Measurements from ENCODE around the gene HIP1. TPM values are rescaled to one million over a fixed set of nuclear protein-coding genes. Genes with fewer than 3 reads are reported as not detected.
"Not testable (repeated sequence)": the region's sequence is repeated elsewhere in the genome, so short reads cannot be mapped to it uniquely, and the experiment has no call there.

HIP1 gene
- total RNA-seq, 2 experiments from 2014 or later, result 2.2 to 2.8 TPM

DNA sequence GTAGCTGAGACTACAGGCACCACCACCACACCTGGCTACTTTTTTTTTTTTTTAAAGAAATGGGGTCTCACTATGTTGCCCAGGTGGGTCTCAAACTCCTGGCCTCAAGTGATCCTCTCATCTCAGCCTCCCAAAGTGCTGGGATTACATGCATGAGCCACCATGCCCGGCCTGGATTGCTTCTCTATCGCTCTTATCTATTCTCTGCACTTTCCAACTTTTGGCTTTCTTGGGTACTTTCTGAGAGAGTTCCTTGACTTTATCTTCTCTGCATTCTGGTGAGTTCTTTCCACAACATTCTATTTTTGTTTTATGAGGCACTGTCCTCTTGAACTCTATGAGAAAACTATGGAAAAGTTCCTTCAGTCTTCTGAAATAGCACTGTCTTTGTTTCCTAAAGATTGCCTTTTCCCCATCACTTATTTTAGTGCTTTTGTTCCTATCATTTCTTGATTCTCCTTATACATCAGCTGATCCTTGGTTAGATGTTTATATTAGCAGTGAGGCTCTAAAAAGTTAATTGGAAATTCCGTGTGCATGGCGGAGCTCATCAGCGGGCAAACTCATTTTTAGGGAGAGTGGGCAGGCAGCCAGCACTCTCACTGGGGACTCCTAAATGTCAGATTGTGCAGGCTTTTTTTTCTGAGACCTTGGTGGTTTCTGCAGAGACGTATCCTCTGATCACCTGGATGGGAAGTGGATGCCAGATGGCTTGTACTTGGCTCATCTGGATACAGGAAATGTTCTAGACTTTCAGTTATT, 43.9 kb downstream of the HIP1 start:
- ChIA-PET CTCF (interaction anchor here (0.6 kb wide), 1 partner anchor 1290 kb away, joined by 4 read pairs; no protein-coding TSS in a partner anchor), POLR2A (no interaction called here)
- no peak for DNase-seq
- Mint-ChIP-seq H3K27ac (no peak overlapping the region), H3K27me3 (peaks cover 7% of the 10 kb centered on the region), H3K4me1 (no peaks in the 10 kb centered on the region), H3K4me3 (no peak overlapping the region), H3K9me3 (no peaks in the 10 kb centered on the region), H3K36me3 (ENCODE audit: low read depth) (no peaks in the 10 kb centered on the region)

DNA sequence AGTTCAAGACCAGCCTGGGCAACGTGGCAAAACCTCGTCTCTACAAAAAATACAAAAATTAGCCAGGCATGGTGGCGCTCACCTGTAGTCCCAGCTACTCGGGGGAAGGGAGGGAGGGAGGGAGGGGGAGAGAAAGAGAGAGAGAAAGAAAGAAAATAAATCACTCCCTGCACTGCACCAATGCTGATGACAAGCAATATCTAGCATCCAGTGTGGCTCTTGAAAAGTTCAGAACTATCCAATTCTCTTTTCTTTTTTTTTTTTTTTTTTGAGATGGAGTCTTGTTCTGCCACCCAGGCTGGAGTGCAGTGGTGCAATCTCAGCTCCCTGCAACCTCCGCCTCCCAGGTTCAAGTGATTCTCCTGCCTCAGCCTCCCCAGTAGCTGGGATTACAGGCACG, 45.1 kb downstream of the HIP1 start:
- H3K4me1 Mint-ChIP-seq; POLR2A ChIA-PET; H3K9me3 Mint-ChIP-seq; H3K27me3 Mint-ChIP-seq; H3K27ac Mint-ChIP-seq; DNase-seq; H3K4me3 Mint-ChIP-seq; H3K36me3 Mint-ChIP-seq (ENCODE audit: low read depth): not testable (repeated sequence)
- CTCF ChIA-PET, result interaction anchor here (0.7 kb wide), 1 partner anchor 277 kb away, joined by 3 read pairs; no protein-coding TSS in a partner anchor

DNA sequence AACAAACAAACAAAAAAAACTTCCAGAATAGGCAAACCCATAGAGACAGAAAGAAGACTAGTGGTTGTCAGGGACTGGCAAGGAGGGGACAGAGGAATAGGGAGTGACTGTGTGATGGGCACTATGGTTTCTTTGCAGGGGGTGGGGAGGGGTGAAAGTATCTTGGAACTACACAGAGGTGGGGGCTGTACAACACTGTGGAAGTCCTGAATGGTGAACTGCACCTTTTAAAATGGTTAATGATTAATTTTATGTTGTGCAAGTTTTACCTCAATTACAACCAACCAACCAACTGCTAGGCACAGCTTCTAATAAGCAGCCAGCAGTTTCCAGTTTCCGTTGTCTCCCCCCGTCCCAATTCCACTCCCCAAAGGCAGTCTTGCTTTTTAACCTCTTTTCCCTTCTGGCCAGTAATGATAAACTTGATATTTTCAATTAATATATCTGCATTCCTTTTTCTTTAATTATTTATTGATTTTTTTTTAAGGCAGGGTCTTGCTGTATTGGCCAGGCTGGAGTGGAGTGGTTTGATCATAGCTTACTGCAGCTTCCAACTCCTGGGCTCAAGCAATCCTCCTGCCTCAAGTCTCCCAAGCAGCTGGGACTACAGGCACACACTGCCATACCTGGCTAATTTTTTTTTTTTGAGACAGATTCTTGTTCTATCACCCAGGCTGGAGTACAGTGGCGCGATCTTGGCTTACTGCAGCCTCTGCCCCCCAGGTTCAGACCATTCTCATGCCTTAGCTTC, 46.8 kb downstream of the HIP1 start:
- ChIA-PET CTCF (interaction anchor here (0.7 kb wide), 2 partner anchors 9 to 66 kb away, joined by 3 to 7 read pairs; no protein-coding TSS in a partner anchor), POLR2A (no interaction called here)
- H3K9me3 Mint-ChIP-seq, result no peaks in the 10 kb centered on the region
- no peaks in the 10 kb centered on the region for H3K36me3 Mint-ChIP-seq (ENCODE audit: low read depth)
- H3K27ac Mint-ChIP-seq, result no peak overlapping the region
- H3K27me3 Mint-ChIP-seq, result peaks cover 5% of the 10 kb centered on the region
- H3K4me1 Mint-ChIP-seq, result no peaks in the 10 kb centered on the region
- no peak for DNase-seq
- no peak overlapping the region for H3K4me3 Mint-ChIP-seq

DNA sequence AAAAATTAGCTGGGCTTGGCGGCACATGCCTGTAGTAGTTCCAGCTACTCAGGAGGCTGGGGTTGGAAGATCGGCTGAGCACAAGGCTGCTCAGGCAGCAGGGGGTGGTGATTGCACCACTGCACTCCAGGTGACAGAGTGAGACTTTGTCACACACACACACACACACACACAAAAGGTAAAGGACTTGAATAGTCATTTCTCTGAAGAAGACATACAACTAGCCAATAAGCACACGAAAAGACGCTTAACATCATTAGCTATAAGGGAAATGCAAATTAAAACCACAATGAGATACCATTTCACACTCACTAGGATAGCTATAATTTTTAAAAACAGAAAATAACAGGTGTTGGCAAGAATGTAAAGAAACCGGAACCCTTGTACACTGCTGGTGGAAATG, 48.6 kb downstream of the HIP1 start:
- Mint-ChIP-seq H3K36me3 (ENCODE audit: low read depth) (no peaks in the 10 kb centered on the region), H3K9me3 (no peaks in the 10 kb centered on the region), H3K27ac (no peak overlapping the region), H3K4me1 (no peaks in the 10 kb centered on the region), H3K27me3 (peaks cover 5% of the 10 kb centered on the region), H3K4me3 (no peak overlapping the region)
- no peak for DNase-seq
- ChIA-PET POLR2A (no interaction called here), CTCF (interaction anchor here (0.7 kb wide), 1 partner anchor 12 kb away, joined by 3 read pairs; no protein-coding TSS in a partner anchor)

DNA sequence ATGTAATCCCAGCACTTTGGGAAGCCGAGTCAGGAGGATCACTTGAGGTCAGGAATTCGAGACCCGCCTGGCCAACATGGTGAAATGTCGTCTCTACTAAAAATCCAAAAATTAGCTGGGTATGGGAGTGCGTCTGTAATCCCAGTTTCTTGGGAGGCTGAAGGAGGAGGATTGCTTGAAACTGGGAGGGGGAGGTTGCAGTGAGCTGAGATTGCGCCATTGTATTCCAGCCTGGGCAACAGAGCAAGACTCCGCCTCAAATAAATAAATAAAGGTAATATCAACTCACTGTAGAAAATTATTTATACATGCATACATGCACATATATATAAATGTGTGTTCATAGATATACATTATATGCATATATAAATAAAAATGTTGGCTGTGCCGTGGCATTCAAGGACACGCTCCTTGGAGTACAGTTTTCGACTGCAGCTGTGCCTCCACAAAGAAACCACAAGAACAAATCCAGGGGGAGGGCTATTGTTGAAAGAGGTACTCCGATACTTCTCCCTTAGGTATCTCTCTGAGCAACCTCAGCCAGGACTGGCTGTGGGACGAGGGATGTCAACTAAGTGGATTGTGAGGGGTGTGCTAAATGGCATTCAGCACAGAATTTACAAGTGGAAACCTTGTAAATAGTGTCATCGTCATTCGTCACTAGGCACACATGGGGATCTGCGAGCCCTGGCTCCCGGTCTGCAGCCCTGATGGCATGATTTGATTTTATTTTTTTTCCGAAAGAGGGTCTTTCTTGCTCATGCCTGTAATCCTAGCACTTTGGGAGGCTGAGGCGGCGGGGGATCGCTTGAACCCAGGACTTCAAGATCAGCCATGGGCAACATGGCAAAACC, 49.3 kb downstream of the HIP1 start:
- POLR2A ChIA-PET, result no interaction called here
- CTCF ChIA-PET, result interaction anchor here (0.6 kb wide), 1 partner anchor 216 kb away, joined by 4 read pairs; no protein-coding TSS in a partner anchor
- H3K9me3 Mint-ChIP-seq, result no peaks in the 10 kb centered on the region
- no peak overlapping the region for H3K4me3 Mint-ChIP-seq
- H3K27ac Mint-ChIP-seq, result no peak overlapping the region
- no peak for DNase-seq
- H3K27me3 Mint-ChIP-seq, result peaks cover 5% of the 10 kb centered on the region
- no peaks in the 10 kb centered on the region for H3K4me1 Mint-ChIP-seq
- H3K36me3 Mint-ChIP-seq (ENCODE audit: low read depth), result no peaks in the 10 kb centered on the region

DNA sequence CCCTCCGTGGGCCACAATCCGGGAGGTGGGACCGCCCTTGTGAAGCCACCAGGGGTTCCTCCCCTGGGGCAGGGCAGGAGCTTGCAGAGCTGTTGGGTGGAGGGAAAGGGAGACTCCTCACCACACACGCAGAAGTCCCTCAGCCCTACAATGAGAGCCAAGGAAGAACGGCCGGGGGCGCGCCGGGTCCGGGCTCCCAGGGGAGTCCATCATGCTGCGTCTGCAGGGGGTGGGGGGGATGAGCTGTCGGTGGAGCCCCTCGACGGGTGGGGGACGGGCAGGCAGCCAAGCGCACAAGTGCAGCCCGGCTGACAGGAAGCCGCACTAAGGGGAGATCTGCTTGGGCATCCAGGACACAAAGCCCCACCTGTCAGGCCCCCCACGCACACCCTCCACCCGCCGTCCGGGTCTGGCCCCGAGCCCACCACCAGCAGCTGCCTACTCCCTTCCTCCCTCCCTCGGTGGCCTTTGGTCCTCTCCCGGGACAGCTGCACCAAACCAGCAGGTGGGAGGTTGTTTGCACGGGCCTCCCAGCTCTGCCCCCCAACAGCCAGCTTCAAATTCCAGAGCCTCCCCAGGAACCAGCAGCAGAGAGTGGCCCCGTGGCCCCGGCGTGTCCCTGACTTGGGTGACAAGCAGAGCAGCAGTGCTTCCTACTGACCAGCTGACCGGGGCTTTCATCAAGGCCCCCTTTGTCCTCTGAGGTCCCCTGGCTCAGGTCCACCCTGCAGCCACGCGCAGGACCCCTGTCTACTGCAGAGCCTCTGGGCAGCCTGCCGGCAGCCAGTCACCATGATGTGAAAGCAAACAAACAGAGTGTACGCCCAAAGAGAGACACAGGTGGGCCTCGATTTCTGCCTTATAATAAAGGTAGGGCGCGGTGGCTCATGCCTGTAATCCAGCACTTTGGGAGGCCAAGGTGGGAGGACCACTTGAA, 50.3 kb downstream of the HIP1 start:
- peaks cover 5% of the 10 kb centered on the region for H3K27me3 Mint-ChIP-seq
- POLR2A ChIA-PET, result no interaction called here
- no peak overlapping the region for H3K4me3 Mint-ChIP-seq
- no peak overlapping the region for H3K27ac Mint-ChIP-seq
- H3K4me1 Mint-ChIP-seq, result no peaks in the 10 kb centered on the region
- no peaks in the 10 kb centered on the region for H3K36me3 Mint-ChIP-seq (ENCODE audit: low read depth)
- DNase-seq, result no peak
- no peaks in the 10 kb centered on the region for H3K9me3 Mint-ChIP-seq
- CTCF ChIA-PET, result interaction anchor here (0.6 kb wide), 1 partner anchor 217 kb away, joined by 4 read pairs; no protein-coding TSS in a partner anchor

DNA sequence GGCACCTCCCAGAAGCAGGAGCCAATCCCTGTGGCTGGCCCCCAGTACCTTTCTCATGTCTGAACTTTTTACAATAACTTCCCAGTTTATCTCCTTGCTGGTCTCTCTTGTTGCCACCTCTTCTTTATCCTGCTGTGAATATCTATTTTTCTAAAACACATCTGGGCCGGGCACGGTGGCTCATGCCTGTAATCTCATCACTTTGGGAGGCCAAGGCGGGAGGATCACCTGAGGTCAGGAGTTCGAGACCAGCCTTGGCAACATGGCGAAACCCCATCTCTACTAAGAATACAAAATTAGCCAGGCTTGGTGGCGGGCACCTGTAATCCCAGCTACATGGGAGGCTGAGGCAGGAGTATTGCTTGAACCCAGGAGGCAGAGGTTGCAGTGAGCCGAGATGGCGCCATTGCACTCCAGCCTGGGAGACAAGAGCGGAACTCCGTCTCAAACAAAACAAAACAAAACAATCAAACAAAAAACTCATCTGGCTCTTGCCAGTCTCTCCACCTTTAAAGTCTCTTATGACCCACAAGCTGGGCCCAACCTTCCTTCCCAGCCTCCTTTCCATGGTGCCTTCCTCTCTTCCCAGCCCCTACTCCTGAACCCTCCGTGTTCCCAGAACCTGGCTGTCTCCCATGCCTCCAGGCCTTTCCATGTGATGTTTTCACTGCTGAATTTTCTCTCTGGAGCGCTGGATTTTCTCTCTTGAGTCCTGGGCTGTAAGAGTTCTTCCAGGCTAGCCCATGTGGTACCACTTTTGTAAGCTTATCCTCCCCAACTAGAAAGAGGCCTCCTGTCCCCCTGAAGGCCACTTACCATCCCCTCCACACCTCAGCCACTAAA, 51.3 kb downstream of the HIP1 start:
- no peaks in the 10 kb centered on the region for H3K4me1 Mint-ChIP-seq
- H3K27ac Mint-ChIP-seq, result no peak overlapping the region
- CTCF ChIA-PET, result no interaction called here
- no peak overlapping the region for H3K4me3 Mint-ChIP-seq
- no peaks in the 10 kb centered on the region for H3K36me3 Mint-ChIP-seq (ENCODE audit: low read depth)
- no peaks in the 10 kb centered on the region for H3K9me3 Mint-ChIP-seq
- no peaks in the 10 kb centered on the region for H3K27me3 Mint-ChIP-seq
- POLR2A ChIA-PET, result no interaction called here
- no peak for DNase-seq

DNA sequence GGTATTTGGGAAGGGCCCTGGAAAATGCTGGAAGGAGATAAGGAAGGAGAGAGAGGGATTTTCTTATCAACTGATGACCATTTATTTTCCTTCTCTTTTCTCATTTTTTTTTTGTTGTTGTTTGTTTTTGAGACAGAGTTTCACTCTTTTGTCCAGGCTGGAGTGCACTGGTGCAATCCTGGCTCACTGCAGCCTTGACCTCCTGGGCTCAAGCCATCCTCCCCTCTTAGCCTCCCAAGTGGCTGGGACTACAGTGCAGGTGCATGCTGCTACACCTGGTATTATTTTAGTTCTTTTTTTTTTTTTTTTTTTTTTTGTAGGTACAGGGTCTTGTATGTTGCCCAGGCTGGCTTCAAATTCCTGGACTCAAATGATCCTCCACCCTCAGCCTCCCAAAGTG, 52.2 kb downstream of the HIP1 start:
- Mint-ChIP-seq H3K4me3 (no peak overlapping the region), H3K9me3 (no peaks in the 10 kb centered on the region), H3K36me3 (ENCODE audit: low read depth) (no peaks in the 10 kb centered on the region), H3K27me3 (no peaks in the 10 kb centered on the region), H3K27ac (no peak overlapping the region), H3K4me1 (no peaks in the 10 kb centered on the region)
- DNase-seq, result no peak
- POLR2A ChIA-PET, result no interaction called here
- CTCF ChIA-PET, result interaction anchor here (0.6 kb wide), 1 partner anchor 21 kb away, joined by 3 read pairs; no protein-coding TSS in a partner anchor

DNA sequence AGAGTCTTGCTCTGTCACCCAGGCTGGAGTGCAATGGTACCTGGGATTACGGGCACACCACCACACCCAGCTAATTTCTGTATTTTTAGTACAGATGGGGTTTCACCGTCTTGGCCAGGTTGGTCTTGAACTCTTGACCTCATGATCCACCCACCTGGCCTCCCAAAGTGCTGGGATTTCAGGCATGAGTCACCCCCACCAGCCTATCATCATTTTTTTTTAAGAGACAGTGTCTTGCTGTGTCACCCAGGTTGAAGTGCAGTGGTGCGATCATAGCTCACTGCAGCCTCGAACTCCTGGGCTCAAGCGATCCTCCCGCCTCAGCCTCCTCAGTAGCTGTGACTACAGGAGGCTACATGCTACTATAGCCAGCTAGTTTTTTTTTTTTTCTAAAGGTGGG, 56.7 kb downstream of the HIP1 start:
- H3K4me3 Mint-ChIP-seq; H3K4me1 Mint-ChIP-seq; H3K27me3 Mint-ChIP-seq; H3K27ac Mint-ChIP-seq; H3K9me3 Mint-ChIP-seq; H3K36me3 Mint-ChIP-seq (ENCODE audit: low read depth); DNase-seq; POLR2A ChIA-PET: not testable (repeated sequence)
- CTCF ChIA-PET, result interaction anchor here (0.6 kb wide), 1 partner anchor 337 kb away, joined by 3 read pairs; no protein-coding TSS in a partner anchor

DNA sequence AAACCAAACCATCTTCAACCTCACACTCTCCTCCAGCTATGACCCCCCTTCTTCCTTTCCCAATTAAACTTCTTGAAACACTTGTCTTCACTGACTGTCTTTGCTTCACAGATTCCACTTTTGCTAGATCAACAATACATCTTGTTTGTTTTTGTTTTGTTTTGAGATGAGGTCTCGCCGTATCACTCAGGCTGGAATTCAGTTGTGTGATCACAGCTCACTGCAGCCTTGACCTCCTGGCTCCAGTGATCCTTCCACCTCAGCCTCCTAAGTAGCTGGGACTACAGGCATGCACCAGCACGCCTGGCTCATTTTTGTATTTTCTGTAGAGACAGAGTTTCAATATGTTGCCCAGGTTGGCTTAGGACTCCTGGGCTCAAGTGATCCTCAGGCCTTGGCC, 59.7 kb downstream of the HIP1 start:
- H3K4me1 Mint-ChIP-seq, result no peaks in the 10 kb centered on the region
- no peak overlapping the region for H3K27ac Mint-ChIP-seq
- no peak overlapping the region for H3K4me3 Mint-ChIP-seq
- H3K9me3 Mint-ChIP-seq, result peaks cover 6% of the 10 kb centered on the region
- ChIA-PET POLR2A (no interaction called here), CTCF (interaction anchor here (0.9 kb wide), 1 partner anchor 84 kb away, joined by 3 read pairs; no protein-coding TSS in a partner anchor)
- no peak for DNase-seq
- H3K27me3 Mint-ChIP-seq, result no peaks in the 10 kb centered on the region
- H3K36me3 Mint-ChIP-seq (ENCODE audit: low read depth), result peaks cover 5% of the 10 kb centered on the region

DNA sequence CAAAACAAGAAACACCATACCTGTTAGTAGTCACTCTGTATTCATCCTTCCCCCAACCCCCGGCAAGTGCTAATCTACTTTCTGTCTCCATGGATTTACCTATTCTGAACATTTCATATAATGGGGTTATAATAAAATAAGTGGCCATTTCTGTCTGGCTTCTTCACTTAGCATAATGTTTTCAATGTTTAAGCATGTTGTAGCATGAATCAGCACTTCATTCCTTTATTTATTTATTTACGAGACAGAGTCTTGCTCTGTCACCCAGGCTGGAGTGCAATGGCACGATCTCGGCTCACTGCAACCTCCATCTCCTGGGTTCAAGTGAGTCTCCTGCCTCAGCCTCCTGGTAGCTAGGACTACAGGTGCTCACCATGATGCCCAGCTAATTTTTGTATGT, 69.2 kb downstream of the HIP1 start:
- H3K4me1 Mint-ChIP-seq, result no peaks in the 10 kb centered on the region
- no peaks in the 10 kb centered on the region for H3K27me3 Mint-ChIP-seq
- POLR2A ChIA-PET, result no interaction called here

More for the DNA sequence above, 69.2 kb downstream of the HIP1 start:
- no peak overlapping the region for H3K4me3 Mint-ChIP-seq
- H3K9me3 Mint-ChIP-seq, result no peaks in the 10 kb centered on the region
- DNase-seq, result no peak
- H3K27ac Mint-ChIP-seq, result no peak overlapping the region
- CTCF ChIA-PET, result no interaction called here
- H3K36me3 Mint-ChIP-seq (ENCODE audit: low read depth), result no peaks in the 10 kb centered on the region
